HG03439 (cell line): ENCODE results near the gene UMAD1.

Experiments used
- ATAC-seq: cut with Tn5 transposase; IDR thresholded peaks from one replicate; pipeline ENCODE4 v1.9.1; 2021; ENCODE audit warnings: mild to moderate bottlenecking, moderate library complexity; ENCODE audit not compliant: unreplicated experiment

Gene UMAD1

GRCh38 chr7:7640221-7641128 is at the start of gene UMAD1:
Gene UMAD1 (plus strand): TSS chr7:7640752. CDS start chr7:7673372, 32,620 bp downstream.
- peak; percentile 97 for ATAC-seq

- no peak for ATAC-seq
Observed at GRCh38 chr7:7595451-7595850, 45.1 kb upstream of the UMAD1 start.

GRCh38 chr7:7596176-7596575 is 44.4 kb upstream of the UMAD1 start:
- no peak for ATAC-seq

GRCh38 chr7:7607010-7607409 is 33.5 kb upstream of the UMAD1 start:
- ATAC-seq: no peak

GRCh38 chr7:7609330-7609729 is 31.2 kb upstream of the UMAD1 start:
- no peak for ATAC-seq

- no peak for ATAC-seq
Observed at GRCh38 chr7:7612519-7612918, 28.0 kb upstream of the UMAD1 start.

- ATAC-seq: no peak
Observed at GRCh38 chr7:7613210-7613609, 27.3 kb upstream of the UMAD1 start.

GRCh38 chr7:7614018-7614741 is 26.4 kb upstream of the UMAD1 start:
- ATAC-seq: no peak

GRCh38 chr7:7617550-7617949 is 23.0 kb upstream of the UMAD1 start:
- no peak for ATAC-seq

GRCh38 chr7:7618410-7618809 is 22.1 kb upstream of the UMAD1 start:
- no peak for ATAC-seq

- ATAC-seq: no peak
Observed at GRCh38 chr7:7620236-7620635, 20.3 kb upstream of the UMAD1 start.

GRCh38 chr7:7620644-7621210 is 19.8 kb upstream of the UMAD1 start:
- no peak for ATAC-seq

- ATAC-seq: no peak
Observed at GRCh38 chr7:7628476-7628875, 12.1 kb upstream of the UMAD1 start.

- no peak for ATAC-seq
Observed at GRCh38 chr7:7630626-7631329, 9.8 kb upstream of the UMAD1 start.

GRCh38 chr7:7639421-7639820 is 1.1 kb upstream of the UMAD1 start:
- no peak for ATAC-seq

GRCh38 chr7:7639847-7640220 is 718 bp upstream of the UMAD1 start:
- no peak for ATAC-seq

- peak; percentile 16 for ATAC-seq
Observed at GRCh38 chr7:7641129-7641663, 644 bp downstream of the UMAD1 start.

GRCh38 chr7:7642081-7642480 is 1.5 kb downstream of the UMAD1 start:
- ATAC-seq: no peak

GRCh38 chr7:7647495-7648036 is 7.0 kb downstream of the UMAD1 start:
- ATAC-seq: no peak

- no peak for ATAC-seq
Observed at GRCh38 chr7:7650682-7651206, 10.2 kb downstream of the UMAD1 start.
